Measurements from ENCODE around the gene TULP3.
"Not testable (repeated sequence)": the region's sequence is repeated elsewhere in the genome, so short reads cannot be mapped to it uniquely, and the experiment has no call there.

Gene TULP3

GRCh38 chr12:2890388-2891239 is at the start of gene TULP3:
TSS of gene TULP3 (plus strand) at chr12:2890891. CDS start at chr12:2890948, 57 bp downstream.
- peak; percentile 91 for DNase-seq

- no peak for DNase-seq
These were observed 49.5 kb upstream of the TULP3 start for GRCh38 chr12:2841056-2841650.

DNA sequence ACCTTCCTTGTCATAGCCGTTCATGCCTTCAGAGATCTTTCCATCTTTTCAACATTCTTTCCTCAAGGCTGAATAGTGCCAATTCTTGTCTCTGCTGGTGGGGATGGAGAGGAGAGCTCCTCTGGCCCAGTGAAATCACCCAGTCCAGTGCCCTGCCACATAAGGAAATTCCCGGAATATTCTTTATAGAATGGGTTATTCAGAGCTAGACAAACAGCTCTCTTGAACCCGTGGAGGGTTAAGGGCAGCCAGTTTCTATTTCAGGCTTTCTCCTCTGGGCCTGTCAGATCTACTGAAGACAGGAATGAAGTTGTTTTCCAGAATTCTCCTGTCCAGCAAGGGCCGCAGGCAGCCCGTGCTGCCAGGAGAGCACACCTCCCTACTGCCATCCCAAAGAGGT is 47.7 kb upstream of the TULP3 start:
- DNase-seq, result no peak

DNA sequence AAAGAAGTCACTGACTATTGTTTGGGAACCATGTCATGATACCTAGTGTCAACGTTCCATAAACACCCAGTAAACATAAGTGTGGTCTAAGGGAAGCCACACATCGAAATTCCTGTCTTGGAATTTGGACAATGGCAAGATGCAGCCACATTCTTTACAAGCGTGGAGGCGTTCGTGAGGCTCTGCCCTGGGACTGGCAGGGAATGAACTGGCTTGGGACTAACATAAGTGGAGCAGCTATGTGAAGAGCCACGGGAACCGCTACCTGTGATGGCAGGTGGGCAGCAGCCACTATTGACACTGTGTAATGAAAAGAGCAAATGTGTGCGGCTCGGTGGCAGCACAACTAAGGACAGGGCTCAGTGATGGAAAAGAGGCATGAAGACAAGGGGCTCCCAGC is 45.9 kb upstream of the TULP3 start:
- no peak for DNase-seq

DNA sequence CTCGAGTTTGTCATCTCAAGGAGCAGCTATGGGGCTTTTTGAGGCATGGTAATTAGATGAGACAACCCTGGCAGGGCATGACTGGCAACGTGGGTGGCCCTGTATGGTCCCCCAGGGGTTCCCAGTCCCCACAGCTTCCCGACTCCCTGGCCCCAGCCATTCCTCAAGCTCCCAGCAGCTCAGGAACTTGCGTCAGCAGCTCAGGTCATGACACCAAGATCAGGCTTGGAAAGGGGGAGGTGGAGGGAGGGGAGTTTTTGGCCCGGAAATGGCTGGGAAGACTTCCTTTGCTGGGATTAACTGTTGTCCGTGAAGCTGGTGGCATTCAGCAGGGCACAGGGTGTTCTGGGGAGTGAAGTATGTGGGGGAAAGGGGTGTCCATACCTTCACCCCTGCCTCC is 45.4 kb upstream of the TULP3 start:
- DNase-seq, result no peak

DNA sequence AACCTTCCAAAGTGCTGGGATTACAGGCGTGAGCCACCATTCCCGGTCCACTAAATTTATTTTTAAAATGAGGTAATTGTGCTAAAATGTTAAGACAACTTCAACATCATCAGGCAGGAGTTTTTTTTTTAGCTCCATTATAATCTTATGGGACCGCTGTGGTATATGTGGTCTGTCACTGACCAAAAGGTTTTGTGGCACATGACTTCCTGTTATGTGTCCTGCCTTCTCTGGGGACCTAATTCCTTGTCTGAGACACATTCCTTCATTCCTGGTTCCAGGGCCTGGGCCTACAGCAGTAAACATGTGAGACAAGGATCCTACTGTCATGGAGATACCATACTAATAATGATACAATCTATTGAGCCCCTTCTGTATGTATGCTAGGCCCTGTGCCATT is 38.8 kb upstream of the TULP3 start:
- no peak for DNase-seq

DNA sequence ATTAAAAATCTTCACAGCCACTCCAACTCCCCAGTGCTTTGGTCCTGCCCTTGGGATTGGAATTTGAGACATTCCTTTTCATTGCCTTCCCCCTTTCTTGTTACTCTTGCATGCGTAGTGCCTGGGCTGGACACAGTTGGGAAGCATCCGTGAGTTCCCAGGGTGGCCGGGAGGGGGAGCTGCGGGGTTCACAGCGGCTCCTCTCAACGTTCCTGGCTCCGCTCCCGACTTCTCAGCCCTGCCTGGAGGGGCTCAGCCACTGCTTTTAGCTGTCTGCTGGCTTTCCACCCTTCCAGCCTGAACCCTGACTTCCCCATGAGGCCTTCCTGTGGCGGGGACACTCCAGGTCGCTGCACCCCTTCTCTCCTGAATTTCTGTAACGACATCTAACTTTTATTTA is 37.1 kb upstream of the TULP3 start:
- no peak for DNase-seq

- DNase-seq, result no peak
These were observed 35.8 kb upstream of the TULP3 start for GRCh38 chr12:2854669-2855453.

- no peak for DNase-seq
These were observed 35.1 kb upstream of the TULP3 start for GRCh38 chr12:2855546-2855945.

DNA sequence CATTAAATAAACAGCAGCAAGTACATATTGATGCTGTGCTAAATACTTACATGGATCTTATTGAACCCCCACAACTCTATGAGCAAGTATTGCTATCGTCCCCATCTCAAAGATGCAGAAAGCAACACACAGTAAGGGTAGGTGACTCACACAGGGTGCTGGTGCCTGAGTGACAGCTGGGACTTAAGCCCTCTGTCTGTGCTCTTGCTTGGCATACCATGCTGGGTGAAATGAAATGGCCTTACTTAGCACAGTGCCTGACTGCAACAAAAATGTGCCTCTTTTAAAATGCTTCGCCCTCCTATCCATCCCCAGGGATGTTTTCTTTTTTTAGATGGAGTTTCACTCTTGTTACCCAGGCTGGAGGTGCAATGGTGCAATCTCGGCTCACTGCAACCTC is 34.6 kb upstream of the TULP3 start:
- no peak for DNase-seq

DNA sequence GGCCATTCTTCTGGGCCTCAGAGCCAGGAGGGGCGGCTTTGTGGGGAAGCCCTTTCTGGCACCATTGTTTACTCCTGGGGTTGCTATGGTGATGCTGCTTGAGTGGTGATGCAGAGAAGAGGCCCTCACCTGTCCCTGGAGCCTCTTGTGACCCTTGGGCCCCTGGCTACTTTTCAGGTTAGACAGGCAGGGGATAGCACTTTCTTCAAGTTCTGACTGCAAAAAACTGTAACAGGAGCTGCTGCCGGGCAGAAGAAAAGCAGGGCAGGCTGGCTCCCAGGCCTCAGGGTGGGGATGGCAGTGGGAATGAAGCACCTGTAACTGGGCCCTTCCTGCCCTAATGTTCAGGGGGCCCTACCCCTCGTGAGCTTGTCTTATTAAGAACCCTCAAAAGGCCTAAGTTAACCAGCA is 33.7 kb upstream of the TULP3 start, which contains the start of gene TEX52:
TEX52 (minus strand) TSS at position 19 of the 411 bp plus-strand sequence; CDS start at position 6, 13 bp downstream.
- no peak for DNase-seq

DNA sequence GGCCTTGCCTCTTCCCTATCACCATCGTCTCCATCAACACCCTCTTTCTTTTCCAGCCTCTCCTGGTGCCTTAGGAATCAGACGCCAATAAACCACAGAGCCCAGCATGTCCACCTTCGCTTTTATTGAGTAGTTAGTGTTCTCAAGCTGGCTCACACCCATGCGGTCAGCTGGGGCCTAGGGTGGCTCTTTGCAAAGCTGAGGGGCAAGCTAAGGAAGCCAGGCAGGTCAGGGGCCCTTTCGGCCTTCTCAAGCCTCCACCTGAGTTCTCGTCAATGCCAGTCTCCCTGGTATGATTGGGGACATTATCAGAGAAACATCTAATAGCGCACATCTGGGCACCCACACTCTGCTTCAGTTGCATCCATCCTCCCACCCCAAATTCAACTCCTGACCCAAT is 33.1 kb upstream of the TULP3 start:
- DNase-seq, result no peak

DNA sequence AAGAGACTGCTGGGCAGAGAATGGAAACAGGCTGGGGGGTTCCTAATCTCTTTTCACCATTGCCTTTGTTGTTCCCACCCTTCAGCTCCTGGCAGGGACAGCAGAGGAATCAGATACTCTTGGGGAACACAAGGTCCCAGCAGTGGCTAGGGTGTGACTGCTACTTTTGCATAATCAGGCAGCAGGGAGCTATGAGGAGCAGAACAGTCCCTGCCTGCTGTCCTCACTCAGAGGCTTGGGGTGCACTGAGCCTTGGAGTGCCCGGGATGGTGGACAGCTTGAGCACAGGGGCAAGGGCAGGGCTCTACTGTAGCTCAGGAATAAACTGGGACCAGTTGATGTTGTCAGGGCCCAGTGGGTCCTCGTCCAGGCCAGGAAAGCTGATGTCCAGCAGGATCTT is 32.4 kb upstream of the TULP3 start:
- no peak for DNase-seq

GRCh38 chr12:2858944-2859421 is 31.7 kb upstream of the TULP3 start:
- no peak for DNase-seq

- no peak for DNase-seq
These were observed 30.5 kb upstream of the TULP3 start for GRCh38 chr12:2860170-2860569.

GRCh38 chr12:2862876-2863275 is 27.8 kb upstream of the TULP3 start:
- DNase-seq, result no peak

GRCh38 chr12:2863402-2863801 is 27.3 kb upstream of the TULP3 start:
- not testable (repeated sequence) for DNase-seq

GRCh38 chr12:2864198-2864597 is 26.5 kb upstream of the TULP3 start:
- no peak for DNase-seq

GRCh38 chr12:2868986-2869632 is 21.6 kb upstream of the TULP3 start:
- DNase-seq, result not testable (repeated sequence)

DNA sequence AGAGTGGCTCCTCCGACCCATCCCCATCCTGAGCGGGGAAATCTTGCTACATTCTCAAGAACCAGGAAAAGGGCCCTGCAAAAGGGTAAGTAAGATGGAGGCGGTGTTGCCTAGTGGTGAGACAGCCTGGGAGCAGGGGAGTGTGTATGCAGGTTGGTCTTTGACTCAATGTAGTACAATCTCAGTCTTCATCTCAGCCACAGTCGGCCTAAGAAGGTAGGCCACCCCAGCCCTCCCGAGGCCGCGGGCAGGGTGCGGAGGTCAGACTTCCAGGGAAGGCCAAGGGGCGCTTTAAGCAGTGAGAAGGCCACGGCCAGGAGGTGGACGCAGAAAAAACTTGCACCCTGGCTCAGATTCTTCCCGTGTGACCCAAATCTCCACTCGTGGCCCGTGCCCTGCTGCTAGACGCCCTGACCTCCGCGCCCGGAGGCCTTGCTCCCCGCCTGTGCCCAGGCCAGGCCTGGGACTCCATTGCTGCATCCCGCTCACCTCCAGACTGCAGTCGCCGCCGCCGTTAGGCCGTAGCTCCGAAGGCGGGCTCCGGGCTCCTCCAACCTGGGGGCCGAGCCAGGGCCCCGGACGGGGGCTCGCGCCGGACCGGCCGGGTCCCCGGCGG is 14.2 kb upstream of the TULP3 start:
- DNase-seq, result no peak

GRCh38 chr12:2877047-2877952 is 13.4 kb upstream of the TULP3 start, which contains the start of the genes FOXM1 and RHNO1:
TSS of gene FOXM1 (minus strand) at chr12:2877174. CDS start at chr12:2874478, 2,696 bp downstream.
TSS of gene RHNO1 (plus strand) at chr12:2877223. CDS start at chr12:2885367, 8,144 bp downstream.
- DNase-seq, result peak; percentile 69

All from NCI-H2081 treated with DMSO at 0.1 percent for 48 hours (cell line).